AG08396 (cell line): ENCODE data around the gene UFC1.

Experiments
- DNase-seq: peaks from one replicate; pipeline ENCODE4 v3.0.0; 2012; ENCODE audit warnings: low spot score, mixed read lengths

UFC1 gene

GRCh38 chr1:161133220-161133740, 20.5 kb upstream of the UFC1 start:
- DNase-seq: peak; percentile 23

- no peak for DNase-seq
These were observed 15.9 kb upstream of the UFC1 start for GRCh38 chr1:161137881-161138280.

- DNase-seq: no peak
These were observed 15.3 kb upstream of the UFC1 start for GRCh38 chr1:161138431-161138830.

GRCh38 chr1:161139766-161140165, 14.0 kb upstream of the UFC1 start:
- DNase-seq: peak; percentile 71

- no peak for DNase-seq
These were observed 12.9 kb upstream of the UFC1 start for GRCh38 chr1:161140755-161141400.

- DNase-seq: no peak
These were observed 7.9 kb upstream of the UFC1 start for GRCh38 chr1:161145832-161146231.

- no peak for DNase-seq
These were observed 602 bp upstream of the UFC1 start for GRCh38 chr1:161153176-161153575.

GRCh38 chr1:161157867-161158266, 4.1 kb downstream of the UFC1 start:
- DNase-seq: no peak

- DNase-seq: no peak
These were observed 4.7 kb downstream of the UFC1 start for GRCh38 chr1:161158316-161159010.

GRCh38 chr1:161159087-161159912, 5.5 kb downstream of the UFC1 start, which contains the start of gene USP21:
Gene USP21 (plus strand): TSS chr1:161159500. CDS start chr1:161160641, 1,141 bp downstream.
- peak; percentile 98 for DNase-seq

- no peak for DNase-seq
These were observed 6.1 kb downstream of the UFC1 start for GRCh38 chr1:161159913-161160243.

GRCh38 chr1:161160671-161161145, 6.9 kb downstream of the UFC1 start:
- DNase-seq: no peak

GRCh38 chr1:161161652-161162051, 7.9 kb downstream of the UFC1 start:
- no peak for DNase-seq

- no peak for DNase-seq
These were observed 8.3 kb downstream of the UFC1 start for GRCh38 chr1:161162052-161162451.

GRCh38 chr1:161162806-161163205, 9.0 kb downstream of the UFC1 start:
- no peak for DNase-seq

GRCh38 chr1:161163793-161164192, 10.0 kb downstream of the UFC1 start:
- no peak for DNase-seq

GRCh38 chr1:161164901-161165610, 11.3 kb downstream of the UFC1 start:
- DNase-seq: no peak

GRCh38 chr1:161165742-161166668, 12.2 kb downstream of the UFC1 start, which contains the start of gene PPOX:
Gene PPOX (plus strand): TSS chr1:161166426. CDS start chr1:161166848, 422 bp downstream.
- peak; percentile 91 for DNase-seq

- no peak for DNase-seq
These were observed 13.1 kb downstream of the UFC1 start for GRCh38 chr1:161166669-161167548.

- DNase-seq: no peak
These were observed 15.1 kb downstream of the UFC1 start for GRCh38 chr1:161168906-161169305.
